Measurements from ENCODE around the gene MATR3. TPM values are rescaled to one million over a fixed set of nuclear protein-coding genes. Genes with fewer than 3 reads are reported as not detected.

The MATR3 gene
- total RNA-seq, 4 donors from 2014 or later = 270 to 549 (median 314) TPM

GRCh38 chr5:139299486-139299885, 5.9 kb downstream of the MATR3 start:
- H3K4me1 ChIP-seq = peaks cover 40% of the 10 kb centered on the region in 2 donors
- no peak overlapping the region for H3K4me3 ChIP-seq
- no peak overlapping the region for H3K27ac ChIP-seq
- H3K36me3 ChIP-seq = no peaks in the 10 kb centered on the region
- TF ChIP-seq, protein P1, sequence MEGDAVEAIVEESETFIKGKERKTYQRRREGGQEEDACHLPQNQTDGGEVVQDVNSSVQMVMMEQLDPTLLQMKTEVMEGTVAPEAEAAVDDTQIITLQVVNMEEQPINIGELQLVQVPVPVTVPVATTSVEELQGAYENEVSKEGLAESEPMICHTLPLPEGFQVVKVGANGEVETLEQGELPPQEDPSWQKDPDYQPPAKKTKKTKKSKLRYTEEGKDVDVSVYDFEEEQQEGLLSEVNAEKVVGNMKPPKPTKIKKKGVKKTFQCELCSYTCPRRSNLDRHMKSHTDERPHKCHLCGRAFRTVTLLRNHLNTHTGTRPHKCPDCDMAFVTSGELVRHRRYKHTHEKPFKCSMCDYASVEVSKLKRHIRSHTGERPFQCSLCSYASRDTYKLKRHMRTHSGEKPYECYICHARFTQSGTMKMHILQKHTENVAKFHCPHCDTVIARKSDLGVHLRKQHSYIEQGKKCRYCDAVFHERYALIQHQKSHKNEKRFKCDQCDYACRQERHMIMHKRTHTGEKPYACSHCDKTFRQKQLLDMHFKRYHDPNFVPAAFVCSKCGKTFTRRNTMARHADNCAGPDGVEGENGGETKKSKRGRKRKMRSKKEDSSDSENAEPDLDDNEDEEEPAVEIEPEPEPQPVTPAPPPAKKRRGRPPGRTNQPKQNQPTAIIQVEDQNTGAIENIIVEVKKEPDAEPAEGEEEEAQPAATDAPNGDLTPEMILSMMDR (IDR thresholded peaks at IDR 0.05) = no peak
- TF ChIP-seq POLR2A (IDR thresholded peaks at IDR 0.05) = no peak
- H3K9me3 ChIP-seq = no peaks in the 10 kb centered on the region
- DNase-seq = no peak
- no peaks in the 10 kb centered on the region for H3K27me3 ChIP-seq
- intact Hi-C loops (cut with DNase I; ENCODE audit: low total_unique reads) = no loop called here

DNA sequence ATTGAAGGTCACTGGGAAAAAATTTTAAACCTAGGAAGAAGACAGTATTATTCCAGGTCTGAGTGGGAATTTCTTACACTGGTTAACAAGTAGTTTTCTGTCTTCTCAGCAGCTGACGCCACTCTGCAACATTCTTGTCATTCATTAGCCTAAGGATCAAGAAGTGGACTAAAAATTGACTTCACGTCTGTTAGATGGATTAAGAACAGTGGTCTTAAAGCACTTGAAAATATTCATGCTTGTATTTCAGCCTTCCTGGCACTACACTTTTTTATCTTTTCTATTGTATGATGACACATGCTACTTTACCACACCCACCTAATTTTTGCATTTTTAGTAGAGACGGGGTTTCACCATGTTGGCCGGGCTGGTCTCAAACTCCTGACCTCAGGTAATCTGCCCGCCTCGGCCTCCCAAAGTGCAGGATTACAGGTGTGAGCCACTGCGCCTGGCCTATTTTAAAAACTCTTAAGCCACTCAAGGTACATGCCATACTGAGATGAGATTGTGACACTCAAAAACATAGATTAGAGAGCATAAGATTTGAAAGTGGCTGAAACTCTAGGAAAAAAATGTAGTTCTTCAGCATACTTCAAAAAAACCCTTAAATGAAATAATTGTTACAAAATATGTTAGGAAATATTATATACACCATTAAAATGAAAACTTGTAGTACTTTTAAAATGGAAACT, 8.4 kb downstream of the MATR3 start:
- Histone ChIP-seq H3K27me3 (no peaks in the 10 kb centered on the region), H3K4me1 (peaks cover 35 to 39% of the 10 kb centered on the region in 2 donors), H3K27ac (no peak overlapping the region), H3K36me3 (no peaks in the 10 kb centered on the region), H3K4me3 (no peak overlapping the region), H3K9me3 (no peaks in the 10 kb centered on the region)
- no peak for TF ChIP-seq POLR2A (IDR thresholded peaks at IDR 0.05)
- TF ChIP-seq, protein P1 (IDR thresholded peaks at IDR 0.05) = no peak
- no peak for DNase-seq
- intact Hi-C loops (cut with DNase I; ENCODE audit: low total_unique reads) = no loop called here

DNA sequence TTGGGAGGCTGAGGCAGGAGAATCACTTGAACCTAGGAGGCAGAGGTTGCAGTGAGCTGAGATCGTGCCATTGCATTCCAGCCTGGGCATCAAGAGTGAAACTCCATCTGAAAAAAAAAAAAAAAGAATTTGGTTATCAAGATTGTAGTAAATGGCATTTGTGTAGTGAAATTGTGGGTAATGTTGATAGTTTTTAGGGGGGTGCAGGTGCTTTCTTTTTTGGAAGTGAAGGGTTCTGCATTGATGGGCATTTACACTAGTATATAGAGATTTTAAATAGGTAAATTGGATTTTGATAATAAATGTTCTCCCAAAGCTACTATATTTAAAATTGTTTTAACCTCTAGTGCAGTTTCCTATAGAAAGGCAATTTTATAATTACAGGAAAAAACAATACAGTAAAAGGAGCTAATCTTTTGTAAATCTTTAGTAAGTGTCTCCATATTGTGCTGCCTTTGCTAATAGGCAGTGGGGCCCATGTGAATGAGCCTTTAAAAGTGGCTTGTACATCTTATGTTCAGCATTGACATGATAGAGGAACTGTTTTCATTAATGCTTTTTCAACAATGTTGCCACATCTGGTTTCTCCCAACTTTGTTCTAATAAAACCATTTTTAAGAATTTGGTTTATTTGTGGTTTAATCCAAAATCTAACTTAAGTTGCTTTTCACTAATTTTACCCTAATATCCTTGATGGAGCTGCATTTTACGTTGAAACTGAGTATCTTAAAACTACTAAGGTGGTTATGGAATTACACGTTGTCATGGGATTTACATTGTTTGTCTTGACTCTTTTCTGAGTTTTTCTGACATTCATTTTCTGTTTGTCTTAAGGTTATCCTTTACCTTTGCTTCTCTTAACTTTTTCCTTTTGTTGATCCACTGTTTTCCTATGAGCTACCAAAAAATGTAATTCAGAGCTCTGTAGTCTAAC, 11.1 kb downstream of the MATR3 start:
- TF ChIP-seq POLR2A (IDR thresholded peaks at IDR 0.05) = no peak
- TF ChIP-seq, protein P1 (IDR thresholded peaks at IDR 0.05) = no peak
- H3K27ac ChIP-seq = peak overlapping the region in 1 of 2 donors; percentile 25
- no peaks in the 10 kb centered on the region for H3K27me3 ChIP-seq

DNA sequence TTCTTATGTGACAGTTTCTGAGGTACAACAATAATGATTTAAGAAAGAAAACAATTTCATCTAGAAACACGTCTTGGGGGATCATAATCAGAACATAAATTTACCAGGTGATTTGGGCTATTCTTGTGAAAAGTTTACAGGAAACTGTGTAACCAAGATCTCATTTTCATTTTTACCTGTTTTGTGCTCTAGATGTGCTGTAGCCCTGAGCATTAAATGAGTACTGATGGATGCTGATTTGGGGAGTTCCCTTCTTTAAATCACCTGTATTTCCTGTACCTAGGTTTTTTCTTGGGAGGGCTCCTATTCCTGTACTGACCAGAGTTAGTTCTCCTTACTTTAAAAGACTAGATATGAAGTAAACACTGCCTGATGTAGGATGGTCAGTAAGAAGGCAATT, 12.7 kb downstream of the MATR3 start:
- no peaks in the 10 kb centered on the region for H3K27me3 ChIP-seq
- intact Hi-C loops (cut with DNase I; ENCODE audit: low total_unique reads) = no loop called here
- no peaks in the 10 kb centered on the region for H3K36me3 ChIP-seq
- H3K9me3 ChIP-seq = no peaks in the 10 kb centered on the region
- no peak for TF ChIP-seq POLR2A (IDR thresholded peaks at IDR 0.05)
- TF ChIP-seq, protein P1 (IDR thresholded peaks at IDR 0.05) = no peak
- no peak overlapping the region for H3K4me3 ChIP-seq
- no peak for DNase-seq
- H3K27ac ChIP-seq = no peak overlapping the region
- peaks cover 12 to 23% of the 10 kb centered on the region in 2 donors for H3K4me1 ChIP-seq

More for the DNA sequence above, 11.1 kb downstream of the MATR3 start:
- Histone ChIP-seq H3K36me3 (no peaks in the 10 kb centered on the region), H3K9me3 (no peaks in the 10 kb centered on the region), H3K4me1 (peaks cover 21 to 32% of the 10 kb centered on the region in 2 donors), H3K4me3 (peak overlapping the region in 1 of 2 donors; percentile 3)
- intact Hi-C loops (cut with DNase I; ENCODE audit: low total_unique reads) = no loop called here
- DNase-seq = no peak

All from uterus (tissue), 4 donors.